H1 (cell line): ENCODE results near the gene TGFBR1. TPM values are rescaled to one million over a fixed set of nuclear protein-coding genes. Genes with fewer than 3 reads are reported as not detected.

Source experiments
- CTCF ChIA-PET: fragments of 300-600 bp; sonication (Branson Sonifier 250); formaldehyde crosslinking; loops from one replicate; lab custom pipeline; 2021; ENCODE audit not compliant: partially characterized antibody; lab: Charles Lee
- POLR2A ChIA-PET: fragments of 300-600 bp; sonication (Branson Sonifier 250); formaldehyde crosslinking; loops from one replicate; lab custom pipeline; 2021; ENCODE audit warnings: inconsistent platforms; ENCODE audit not compliant: partially characterized antibody; lab: Charles Lee
- DNase-seq, 2 experiments: peaks; one replicate each; pipeline versions ENCODE4 v3.0.0 to v3.0.0-alpha.2; 2010 to 2022; ENCODE audit warnings: low spot score in 2 of 2, low read depth in 1 of 2, mixed read lengths in 1 of 2
- FAIRE-seq: peaks from 2 replicates; lab custom pipeline; 2011; peaks lifted over from hg19 to GRCh38; lab: Jason Lieb, UNC
- H2AFZ ChIP-seq: 2 replicates; pipeline ENCODE4 v1.8.1; 2012; ENCODE audit warnings: low read length, inconsistent platforms
- H2AK5ac ChIP-seq: 2 replicates; pipeline ENCODE4 v1.6.1; 2013; ENCODE audit warnings: low read depth, low read length
- H2BK120ac ChIP-seq: replicated peaks from 2 replicates; pipeline ENCODE3; 2013; ENCODE audit warnings: low read depth, low read length, inconsistent platforms
- H2BK12ac ChIP-seq: 2 replicates; pipeline ENCODE4 v1.6.1; 2013; ENCODE audit warnings: low read depth, low read length
- H2BK15ac ChIP-seq: 2 replicates; pipeline ENCODE4 v1.6.1; 2013; ENCODE audit warnings: low read length
- H2BK20ac ChIP-seq: 2 replicates; pipeline ENCODE4 v1.6.1; 2013; ENCODE audit warnings: low read length
- H2BK5ac ChIP-seq: 2 replicates; pipeline ENCODE4 v1.6.1; 2013; ENCODE audit warnings: low read depth, low read length
- H3K14ac ChIP-seq: 2 replicates; pipeline ENCODE4 v1.6.1; 2013; ENCODE audit warnings: inconsistent platforms; ENCODE audit not compliant: insufficient read length
- H3K18ac ChIP-seq: 2 replicates; pipeline ENCODE4 v1.6.1; 2013; ENCODE audit warnings: low read length; ENCODE audit errors: extremely low read depth
- H3K23ac ChIP-seq: 2 replicates; pipeline ENCODE4 v1.6.1; 2013; ENCODE audit warnings: inconsistent platforms; ENCODE audit not compliant: insufficient read length
- H3K23me2 ChIP-seq: 2 replicates; pipeline ENCODE4 v1.6.1; 2013; ENCODE audit warnings: low read depth, low read length
- H3K27ac ChIP-seq: 2 replicates; pipeline ENCODE4 v1.6.1; 2011; ENCODE audit warnings: low read depth, low read length, inconsistent platforms
- H3K27me3 ChIP-seq, 4 experiments: replicated peaks in 1 of 4; 1 replicate in 1 of 4; 2 replicates in 3 of 4; pipeline versions ENCODE4 v1.6.1 to v1.8.1; 2011 to 2013; ENCODE audit warnings: low read length in 3 of 4, mild to moderate bottlenecking in 3 of 4, inconsistent platforms in 2 of 4, mixed read lengths in 2 of 4, moderate library complexity in 1 of 4; ENCODE audit not compliant: control insufficient read depth in 3 of 4, insufficient read depth in 3 of 4; ENCODE audit errors: extremely low read depth in 1 of 4
- H3K36me3 ChIP-seq, 4 experiments: 2 replicates each; pipeline versions ENCODE4 v1.6.1 to v1.8.1; 2011 to 2013; ENCODE audit warnings: mild to moderate bottlenecking in 4 of 4, low read length in 3 of 4, moderate library complexity in 2 of 4, control low read depth in 1 of 4, inconsistent platforms in 1 of 4; ENCODE audit not compliant: insufficient read depth in 4 of 4, control insufficient read depth in 2 of 4
- H3K4ac ChIP-seq: replicated peaks from 2 replicates; pipeline ENCODE3; 2013; ENCODE audit warnings: low read length, low read depth, mixed read lengths, inconsistent platforms; ENCODE audit not compliant: insufficient read length
- H3K4me1 ChIP-seq, 4 experiments: replicated peaks in 1 of 4; 1 replicate in 1 of 4; 2 replicates in 3 of 4; pipeline versions ENCODE4 v1.6.1 to v1.8.1; 2011 to 2013; ENCODE audit warnings: low read length in 3 of 4, inconsistent platforms in 2 of 4, mixed read lengths in 1 of 4; ENCODE audit not compliant: insufficient read depth in 4 of 4, control insufficient read depth in 3 of 4
- H3K4me2 ChIP-seq, 2 experiments: 2 replicates each; pipeline versions ENCODE4 v1.6.1 to v1.8.1; 2011 to 2013; ENCODE audit warnings: low read depth in 2 of 2, low read length in 2 of 2, control low read depth in 1 of 2, inconsistent platforms in 1 of 2, mild to moderate bottlenecking in 1 of 2; ENCODE audit not compliant: insufficient read depth in 1 of 2
- H3K4me3 ChIP-seq, 4 experiments: fragments of 200-600, 300-600 bp in 1 of 4; sonication (generic), shearing (Covaris generic), sonication (Bioruptor Twin) in 1 of 4; 2 replicates each; pipeline versions ENCODE4 v1.5.1 to v1.8.1; 2011 to 2016; ENCODE audit warnings: low read length in 4 of 4, low read depth in 3 of 4, control low read depth in 2 of 4, inconsistent platforms in 2 of 4, mild to moderate bottlenecking in 2 of 4, mixed read lengths in 1 of 4, moderate library complexity in 1 of 4; ENCODE audit not compliant: insufficient read depth in 2 of 4; ENCODE audit errors: extremely low read depth in 1 of 4
- H3K56ac ChIP-seq: replicated peaks from 2 replicates; pipeline ENCODE3; 2013; ENCODE audit warnings: low read depth, mild to moderate bottlenecking, mixed read lengths, low read length, inconsistent platforms; ENCODE audit not compliant: insufficient read length
- H3K79me1 ChIP-seq: 2 replicates; pipeline ENCODE4 v1.6.1; 2013; ENCODE audit warnings: low read depth, low read length, control low read depth
- H3K79me2 ChIP-seq, 2 experiments: 2 replicates each; pipeline versions ENCODE4 v1.6.1 to v1.8.1; 2012 to 2013; ENCODE audit warnings: low read length in 2 of 2, mild to moderate bottlenecking in 2 of 2, inconsistent platforms in 1 of 2; ENCODE audit not compliant: insufficient read depth in 2 of 2, control insufficient read depth in 1 of 2
- H3K9ac ChIP-seq, 4 experiments: replicated peaks in 1 of 4; 1 replicate in 1 of 4; 2 replicates in 3 of 4; pipeline versions ENCODE4 v1.6.1 to v1.8.1; 2011 to 2013; ENCODE audit warnings: low read depth in 3 of 4, low read length in 3 of 4, control low read depth in 2 of 4, mild to moderate bottlenecking in 2 of 4, moderate library complexity in 2 of 4, inconsistent platforms in 1 of 4; ENCODE audit errors: extremely low read depth in 1 of 4
- H3K9me3 ChIP-seq, 2 experiments: 2 replicates each; pipeline versions ENCODE4 v1.6.1 to v1.8.1; 2012 to 2013; ENCODE audit warnings: mild to moderate bottlenecking in 2 of 2, moderate library complexity in 2 of 2, control low read depth in 1 of 2, inconsistent platforms in 1 of 2, low read depth in 1 of 2, low read length in 1 of 2, mixed read lengths in 1 of 2; ENCODE audit not compliant: insufficient read depth in 2 of 2
- H4K20me1 ChIP-seq, 2 experiments: replicated peaks in 1 of 2; 2 replicates each; pipeline versions ENCODE3 to v1.8.1; 2011 to 2013; ENCODE audit warnings: inconsistent platforms in 2 of 2, low read length in 2 of 2, mild to moderate bottlenecking in 1 of 2; ENCODE audit not compliant: insufficient read depth in 2 of 2, control insufficient read depth in 1 of 2
- H4K5ac ChIP-seq: 2 replicates; pipeline ENCODE4 v1.6.1; 2013; ENCODE audit warnings: low read length, low read depth, mixed read lengths, inconsistent platforms; ENCODE audit not compliant: insufficient read length
- H4K8ac ChIP-seq: 2 replicates; pipeline ENCODE4 v1.8.0; 2013; ENCODE audit warnings: mild to moderate bottlenecking, moderate library complexity, low read length, inconsistent platforms; ENCODE audit not compliant: insufficient read depth; ENCODE audit errors: extremely low read depth
- H4K91ac ChIP-seq: replicated peaks from 2 replicates; pipeline ENCODE3; 2013; ENCODE audit warnings: low read length, mixed read lengths, inconsistent platforms; ENCODE audit not compliant: insufficient read length
- CREB1 ChIP-seq: IDR thresholded peaks from 2 replicates; pipeline ENCODE4 v1.6.1; 2012; ENCODE audit warnings: inconsistent platforms
- RBBP5 ChIP-seq: IDR thresholded peaks from 2 replicates; pipeline ENCODE4 v1.7.1; 2012; ENCODE audit warnings: low read depth, mild to moderate bottlenecking, inconsistent platforms, low read length, moderate library complexity, borderline replicate concordance
- WGBS, 2 experiments: shearing (Covaris generic) in 1 of 2; methylation state at CpG; one replicate each; pipeline versions ENCODE4 v1.1.6 to v1.1.7; 2013 to 2015; ENCODE audit warnings: low lambda C conversion rate in 2 of 2, mixed read lengths in 2 of 2, inconsistent platforms in 1 of 2, low coverage in 1 of 2, missing lambda C conversion rate in 1 of 2; ENCODE audit not compliant: insufficient replicate concordance in 2 of 2, insufficient coverage in 1 of 2, insufficient read length in 1 of 2; ENCODE audit errors: extremely low coverage in 1 of 2, missing lambda C conversion rate in 1 of 2; 5-methylcytosine and 5-hydroxymethylcytosine counted together
- polyA plus RNA-seq, 7 experiments: library from polyadenylated mRNA; depleted of rRNA in 3 of 7; stranded (reverse) in 5 of 7; unstranded in 2 of 7; fragments of >200 nt in 5 of 7; fragments of 200-250 nt in 2 of 7; gene quantifications; 1 replicate in 5 of 7; 2 replicates in 1 of 7; 4 replicates in 1 of 7; pipeline versions ENCODE4 v1.2.1 to v1.2.3, GENCODE V29; 2011 to 2013; ENCODE audit warnings: missing spikeins in 2 of 7, mixed read lengths in 2 of 7
- total RNA-seq: library from RNA; stranded (reverse); fragmentation: NEBNext Ultra II Directional; extraction: Animal tissue kit (Norgen Biotek cat#: 25700); gene quantifications from 2 replicates; pipeline ENCODE4 v1.2.1, GENCODE V29; 2021

Gene TGFBR1
- total and polyA plus RNA-seq, 2 of the 8 experiments (the other 6 are each of a cell fraction or from before 2014, with no cell fraction given), result 16.8 to 52.4 TPM

DNA sequence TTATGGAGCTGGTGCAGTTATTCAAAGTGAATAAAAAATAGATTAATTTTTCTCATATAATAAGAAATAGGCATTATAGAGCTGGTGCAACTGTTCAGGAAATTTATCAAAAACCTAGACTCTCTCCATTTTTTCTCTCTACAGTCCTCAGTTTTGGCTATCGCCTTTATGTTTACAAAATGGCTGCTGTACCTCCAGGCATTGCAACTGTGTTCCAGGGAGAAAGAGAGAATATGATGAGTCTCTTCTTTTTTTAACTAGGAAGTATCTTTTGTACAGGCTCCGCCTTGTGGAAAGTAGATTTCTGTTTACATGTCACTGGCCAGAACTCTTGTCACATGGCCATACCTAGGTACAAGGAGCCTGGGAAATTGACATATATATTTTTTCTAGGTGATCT lies 3.1 kb upstream of the TGFBR1 start:
- H2AFZ ChIP-seq, result no peak overlapping the region
- H2BK12ac ChIP-seq, result no peak overlapping the region
- no peak overlapping the region for H3K4me3 ChIP-seq
- no peaks in the 10 kb centered on the region for H3K79me1 ChIP-seq
- H4K5ac ChIP-seq, result no peak overlapping the region
- H3K27me3 ChIP-seq, result no peaks in the 10 kb centered on the region; a peak in 1 of 7 replicates
- no peak overlapping the region for H3K56ac ChIP-seq
- H2BK20ac ChIP-seq, result no peak overlapping the region
- 85% methylated on average over 2 of the region's 2 CpGs; no CpG with 5 or more reads in 1 of the 2 experiments for WGBS, 2 experiments
- H4K20me1 ChIP-seq, result peaks cover 2% of the 10 kb centered on the region in 2 experiments
- no peak overlapping the region for H3K23ac ChIP-seq
- no peaks in the 10 kb centered on the region for H3K9me3 ChIP-seq
- no peak overlapping the region for H3K14ac ChIP-seq
- H2AK5ac ChIP-seq, result no peak overlapping the region
- H4K91ac ChIP-seq, result no peak overlapping the region
- H3K4me1 ChIP-seq, result peaks cover 0 to 3% (median 2%) of the 10 kb centered on the region in 4 experiments; a peak in 3 of 7 replicates
- no peak overlapping the region for H3K4ac ChIP-seq
- no peak overlapping the region for H3K4me2 ChIP-seq
- POLR2A ChIA-PET, result no interaction called here
- H3K36me3 ChIP-seq, result no peaks in the 10 kb centered on the region
- peaks cover 3 to 11% of the 10 kb centered on the region in 2 experiments; a peak in 3 of 4 replicates for H3K79me2 ChIP-seq
- no peak for FAIRE-seq
- H3K27ac ChIP-seq, result no peak overlapping the region
- no peak overlapping the region for H3K18ac ChIP-seq
- DNase-seq, result no peak
- no peak overlapping the region for H2BK15ac ChIP-seq
- no peak overlapping the region for H2BK120ac ChIP-seq
- H3K9ac ChIP-seq, result no peak overlapping the region
- H4K8ac ChIP-seq, result no peak overlapping the region
- peaks cover 7% of the 10 kb centered on the region for H3K23me2 ChIP-seq
- no peak overlapping the region for H2BK5ac ChIP-seq
- CTCF ChIA-PET, result interaction anchor here (1.3 to 1.5 kb wide), 2 partner anchors 42 to 101 kb away, joined by 3 read pairs; no protein-coding TSS in a partner anchor
- no peak for TF ChIP-seq RBBP5
- no peak for TF ChIP-seq CREB1
